Gastrocnemius medialis (tissue), 4 donors: ENCODE data around the gene LRRC18. TPM values are rescaled to one million over a fixed set of nuclear protein-coding genes. Genes with fewer than 3 reads are reported as not detected.

Experiments used
- ATAC-seq, 2 donors: fragments of 150-250 bp; one replicate each; pipeline ENCODE4 v1.9.1; 2016
- DNase-seq, 2 donors: peaks; one replicate each; pipeline ENCODE4 v3.0.0-alpha.2; 2019
- H3K27ac ChIP-seq, 4 donors: fragments of 200-600 bp; sonication (generic); 1 replicate in 1 of 4; 2 replicates in 3 of 4; pipeline ENCODE4 v1.5.1; 2016 to 2018; ENCODE audit warnings: mild to moderate bottlenecking in 2 of 4, moderate library complexity in 1 of 4
- H3K27me3 ChIP-seq, 3 donors: fragments of 200-600 bp; sonication (generic) in 2 of 3; 1 replicate in 1 of 3; 2 replicates in 2 of 3; pipeline versions ENCODE4 v1.5.1 to v1.6.0; 2016 to 2019; ENCODE audit warnings: mild to moderate bottlenecking in 1 of 3, moderate library complexity in 1 of 3
- H3K36me3 ChIP-seq, 2 donors: fragments of 200-600 bp; sonication (generic) in 1 of 2; one replicate each; pipeline ENCODE4 v1.5.1; 2017 to 2018
- H3K4me1 ChIP-seq, 2 donors: fragments of 200-600 bp; sonication (generic) in 1 of 2; one replicate each; pipeline ENCODE4 v1.5.1; 2016 to 2017; ENCODE audit warnings: mild to moderate bottlenecking in 2 of 2
- H3K4me3 ChIP-seq, 4 donors: fragments of 200-600 bp; sonication (generic) in 3 of 4; 1 replicate in 1 of 4; 2 replicates in 3 of 4; pipeline ENCODE4 v1.5.1; 2016 to 2019; ENCODE audit warnings: mild to moderate bottlenecking in 2 of 4
- H3K9me3 ChIP-seq, 3 donors: fragments of 200-600 bp; sonication (generic) in 2 of 3; 1 replicate in 1 of 3; 2 replicates in 2 of 3; pipeline ENCODE4 v1.5.1; 2016 to 2019
- POLR2A ChIP-seq, 2 donors: fragments of 450-650 bp; IDR thresholded peaks; one replicate each; pipeline ENCODE4 v1.6.1; 2017; ENCODE audit warnings: antibody characterized with exemption in 2 of 2, mild to moderate bottlenecking in 2 of 2, moderate library complexity in 2 of 2
- in situ Hi-C, 4 donors: fragments of 200-750 bp; cut with MboI; loops; one replicate each; pipeline versions ENCODE4 v1.15.0 to v1.8.0; 2017; ENCODE audit warnings: low sequenced_read_pairs in 4 of 4
- intact Hi-C: fragments of 100-400 bp; cut with DNase I; formaldehyde crosslinking; loops from one replicate; pipeline ENCODE4 v1.15.1; 2023; ENCODE audit warnings: low total_unique reads
- total RNA-seq, 4 donors: library from RNA; depleted of rRNA; stranded (reverse); fragments of >200 nt; gene quantifications; one replicate each; pipeline versions ENCODE4 v1.1.0 to v1.2.3, GENCODE V29; 2016
- TF ChIP-seq, protein P1 (sequence below), 5 experiments: fragments of 450-650 bp in 3 of 5; fragments of 200-600 bp in 2 of 5; sonication (generic) in 2 of 5; IDR thresholded peaks in 4 of 5; conservative IDR thresholded peaks in 1 of 5; 1 replicate in 4 of 5; 2 replicates in 1 of 5; pipeline ENCODE4 v1.5.1; 2016 to 2019; ENCODE audit warnings: antibody characterized with exemption in 5 of 5, mild to moderate bottlenecking in 3 of 5, moderate library complexity in 3 of 5

The LRRC18 gene
- total RNA-seq, 4 donors from 2014 or later = not detected

DNA sequence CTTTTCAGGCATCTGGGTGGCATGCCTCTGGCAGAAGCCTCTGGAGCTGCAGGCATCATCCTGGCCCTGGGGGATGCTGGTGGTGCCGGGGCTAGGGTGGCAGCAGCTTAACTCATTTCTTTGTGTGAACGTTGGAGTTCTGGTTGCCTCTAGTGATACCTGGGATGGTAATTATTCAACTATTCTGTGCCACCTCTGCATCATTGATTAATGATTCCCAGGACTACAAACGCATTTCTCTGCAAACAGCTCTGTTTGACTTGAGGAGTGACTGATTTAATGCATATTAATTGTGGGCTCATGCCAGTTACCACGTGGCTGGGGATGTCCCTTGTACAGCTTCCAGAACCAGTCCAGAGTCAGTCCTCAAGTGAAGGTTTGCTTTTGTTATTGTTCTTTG, 55.9 kb downstream of the LRRC18 start:
- TF ChIP-seq POLR2A (IDR thresholded peaks at IDR 0.05) = no peak
- TF ChIP-seq, protein P1, sequence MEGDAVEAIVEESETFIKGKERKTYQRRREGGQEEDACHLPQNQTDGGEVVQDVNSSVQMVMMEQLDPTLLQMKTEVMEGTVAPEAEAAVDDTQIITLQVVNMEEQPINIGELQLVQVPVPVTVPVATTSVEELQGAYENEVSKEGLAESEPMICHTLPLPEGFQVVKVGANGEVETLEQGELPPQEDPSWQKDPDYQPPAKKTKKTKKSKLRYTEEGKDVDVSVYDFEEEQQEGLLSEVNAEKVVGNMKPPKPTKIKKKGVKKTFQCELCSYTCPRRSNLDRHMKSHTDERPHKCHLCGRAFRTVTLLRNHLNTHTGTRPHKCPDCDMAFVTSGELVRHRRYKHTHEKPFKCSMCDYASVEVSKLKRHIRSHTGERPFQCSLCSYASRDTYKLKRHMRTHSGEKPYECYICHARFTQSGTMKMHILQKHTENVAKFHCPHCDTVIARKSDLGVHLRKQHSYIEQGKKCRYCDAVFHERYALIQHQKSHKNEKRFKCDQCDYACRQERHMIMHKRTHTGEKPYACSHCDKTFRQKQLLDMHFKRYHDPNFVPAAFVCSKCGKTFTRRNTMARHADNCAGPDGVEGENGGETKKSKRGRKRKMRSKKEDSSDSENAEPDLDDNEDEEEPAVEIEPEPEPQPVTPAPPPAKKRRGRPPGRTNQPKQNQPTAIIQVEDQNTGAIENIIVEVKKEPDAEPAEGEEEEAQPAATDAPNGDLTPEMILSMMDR (IDR thresholded peaks at IDR 0.05 in 4 of 5, conservative IDR thresholded peaks at IDR 0.05 in 1 of 5) = no peak
- ATAC-seq = no peak
- intact Hi-C loops = no loop called here
- Histone ChIP-seq H3K27me3 (no peaks in the 10 kb centered on the region), H3K4me1 (no peaks in the 10 kb centered on the region), H3K36me3 (no peaks in the 10 kb centered on the region), H3K27ac (no peak overlapping the region), H3K4me3 (no peak overlapping the region), H3K9me3 (no peaks in the 10 kb centered on the region)
- in situ Hi-C loops = no loop called here
- no peak for DNase-seq

DNA sequence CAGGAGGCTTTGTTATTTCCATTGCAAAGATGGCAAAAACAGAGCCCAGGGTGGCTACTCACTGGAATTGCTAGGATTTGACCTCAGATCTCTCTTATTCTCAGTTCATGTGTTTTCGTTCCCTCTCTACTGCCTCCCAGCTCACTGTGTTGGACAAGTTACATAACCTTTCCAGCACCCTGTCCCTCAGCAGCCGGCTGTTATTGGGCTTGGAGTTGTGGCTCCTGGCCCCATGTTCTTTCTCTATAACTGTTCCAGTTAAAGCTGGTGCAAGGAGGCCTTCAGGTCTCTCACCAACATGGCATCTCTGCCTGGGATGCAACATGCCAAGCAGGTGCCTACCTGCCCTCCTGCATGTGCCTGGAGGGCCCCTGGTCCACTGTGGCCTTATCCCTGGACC, 56.8 kb downstream of the LRRC18 start:
- H3K36me3 ChIP-seq = no peaks in the 10 kb centered on the region
- H3K27ac ChIP-seq = no peak overlapping the region
- TF ChIP-seq, protein P1 (IDR thresholded peaks at IDR 0.05 in 4 of 5, conservative IDR thresholded peaks at IDR 0.05 in 1 of 5) = no peak
- TF ChIP-seq POLR2A (IDR thresholded peaks at IDR 0.05) = no peak
- no peak overlapping the region for H3K4me3 ChIP-seq
- no peak for ATAC-seq
- intact Hi-C loops = no loop called here
- in situ Hi-C loops = no loop called here
- H3K27me3 ChIP-seq = no peaks in the 10 kb centered on the region
- H3K4me1 ChIP-seq = no peaks in the 10 kb centered on the region
- DNase-seq = no peak
- H3K9me3 ChIP-seq = no peaks in the 10 kb centered on the region

DNA sequence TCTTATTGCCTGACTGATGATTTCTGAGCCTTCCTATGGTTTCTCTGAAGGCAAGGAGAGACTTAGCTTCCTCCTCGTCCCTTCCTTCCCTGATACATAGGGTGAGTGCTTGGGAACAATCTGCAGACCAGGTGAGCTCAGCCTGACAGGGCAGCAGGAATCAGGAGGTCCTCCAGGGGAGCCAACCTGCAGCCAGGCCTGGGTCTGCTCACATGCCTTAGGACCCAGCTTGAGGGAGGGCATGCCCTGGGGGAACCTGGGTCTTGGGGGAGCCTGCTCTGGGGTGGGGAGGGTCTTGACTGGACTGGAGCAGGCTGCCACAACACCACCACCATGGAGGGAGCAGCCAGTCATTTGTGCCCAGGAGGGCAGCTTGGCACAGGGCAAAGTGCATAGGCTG, 57.7 kb downstream of the LRRC18 start:
- Histone ChIP-seq H3K4me3 (no peak overlapping the region), H3K9me3 (no peaks in the 10 kb centered on the region), H3K36me3 (no peaks in the 10 kb centered on the region), H3K27ac (no peak overlapping the region), H3K27me3 (no peaks in the 10 kb centered on the region), H3K4me1 (no peaks in the 10 kb centered on the region)
- DNase-seq (no peak), ATAC-seq (no peak)
- no peak for TF ChIP-seq POLR2A (IDR thresholded peaks at IDR 0.05)
- TF ChIP-seq, protein P1 (IDR thresholded peaks at IDR 0.05 in 4 of 5, conservative IDR thresholded peaks at IDR 0.05 in 1 of 5) = no peak
- intact Hi-C loops (no loop called here), in situ Hi-C loops (no loop called here)

DNA sequence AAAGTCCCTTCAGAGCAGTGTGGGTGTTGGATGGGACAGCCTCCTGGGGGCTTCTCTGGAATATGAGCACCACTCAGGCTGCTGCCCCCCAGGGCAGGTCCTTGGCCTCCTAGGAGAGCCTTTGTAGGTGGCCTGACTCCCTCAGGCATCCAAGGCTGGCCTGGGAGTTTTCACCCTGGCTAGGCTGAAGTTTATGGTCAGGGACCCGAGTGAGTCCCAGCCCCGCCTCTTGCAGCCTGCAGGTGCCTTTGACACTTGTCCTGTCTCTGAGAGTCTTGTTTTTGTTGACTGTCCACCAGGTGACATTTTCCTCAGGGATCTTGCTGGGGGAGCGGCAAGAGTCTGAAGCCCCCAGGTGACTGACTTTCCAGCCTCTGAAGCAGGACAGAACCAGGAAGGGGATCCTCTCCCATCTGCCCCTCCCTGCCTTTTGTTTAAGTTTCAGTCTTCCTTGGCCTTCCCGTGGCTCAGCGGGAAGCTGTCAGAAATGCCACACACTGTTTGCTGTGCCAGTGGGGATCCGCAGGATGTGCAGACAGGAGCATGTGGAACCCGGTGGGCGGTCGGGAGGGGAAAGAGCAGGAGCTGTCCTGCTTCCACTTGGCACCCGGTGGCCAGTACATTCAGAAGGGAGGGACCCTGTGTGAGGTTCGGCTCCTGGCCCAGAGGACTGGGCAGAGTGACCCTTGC, 59.5 kb downstream of the LRRC18 start:
- TF ChIP-seq POLR2A (IDR thresholded peaks at IDR 0.05) = no peak
- TF ChIP-seq, protein P1 (IDR thresholded peaks at IDR 0.05 in 4 of 5, conservative IDR thresholded peaks at IDR 0.05 in 1 of 5) = no peak
- no peaks in the 10 kb centered on the region for H3K36me3 ChIP-seq
- no peak for ATAC-seq
- no peaks in the 10 kb centered on the region for H3K4me1 ChIP-seq
- intact Hi-C loops = no loop called here
- no peaks in the 10 kb centered on the region for H3K27me3 ChIP-seq
- no peak for DNase-seq
- no peaks in the 10 kb centered on the region for H3K9me3 ChIP-seq
- H3K4me3 ChIP-seq = no peak overlapping the region
- in situ Hi-C loops = no loop called here
- H3K27ac ChIP-seq = no peak overlapping the region

DNA sequence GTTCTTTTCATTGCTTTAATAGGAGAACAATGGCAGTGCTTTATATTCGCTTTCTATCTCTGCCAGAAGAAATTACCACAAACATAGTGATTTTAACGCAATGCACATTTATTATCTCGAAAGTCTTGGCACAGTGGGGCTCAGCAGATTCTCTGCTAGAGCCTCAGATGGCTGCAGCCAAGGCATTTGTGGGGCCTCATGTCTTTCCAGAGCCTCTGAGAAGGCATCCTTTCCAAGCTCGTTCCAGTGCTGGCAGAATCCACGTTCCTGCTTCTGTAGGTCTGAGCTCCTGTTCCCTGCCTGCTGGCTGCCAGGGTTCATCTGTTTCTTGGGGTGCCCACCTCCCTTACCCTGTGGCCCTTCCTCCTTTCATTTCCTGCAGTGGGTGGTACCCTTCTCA, 60.2 kb downstream of the LRRC18 start:
- intact Hi-C loops = no loop called here
- H3K27ac ChIP-seq = no peak overlapping the region
- H3K4me1 ChIP-seq = no peaks in the 10 kb centered on the region
- DNase-seq (no peak), ATAC-seq (no peak)
- H3K4me3 ChIP-seq = no peak overlapping the region
- no peaks in the 10 kb centered on the region for H3K9me3 ChIP-seq
- in situ Hi-C loops = no loop called here
- no peaks in the 10 kb centered on the region for H3K36me3 ChIP-seq
- no peaks in the 10 kb centered on the region for H3K27me3 ChIP-seq
- no peak for TF ChIP-seq POLR2A (IDR thresholded peaks at IDR 0.05)
- TF ChIP-seq, protein P1 (IDR thresholded peaks at IDR 0.05 in 4 of 5, conservative IDR thresholded peaks at IDR 0.05 in 1 of 5) = no peak
